OCI-LY1 (cell line): Measurements from ENCODE around the gene BGLAP.
A peak's percentile ranks its signal among the peaks of the same experiment; 100 is the strongest.

Experiments used
- H2AFZ ChIP-seq: fragments of 200-600 bp; sonication (generic), shearing (Covaris generic); 2 replicates; pipeline ENCODE4 v1.6.0; 2014; ENCODE audit warnings: antibody characterized with exemption, mild to moderate bottlenecking, low read length
- H3F3A ChIP-seq: fragments of 200-600 bp; sonication (generic), shearing (Covaris generic); 2 replicates; pipeline ENCODE4 v1.6.0; 2014; ENCODE audit warnings: mild to moderate bottlenecking, antibody characterized with exemption, low read length, moderate library complexity; ENCODE audit not compliant: insufficient read depth
- H3K27ac ChIP-seq: fragments of 200-600 bp; sonication (generic); 2 replicates; pipeline ENCODE4 v1.5.1; 2014; ENCODE audit warnings: low read length, mixed run types, mild to moderate bottlenecking, low read depth; ENCODE audit not compliant: poor library complexity, severe bottlenecking
- H3K27me3 ChIP-seq: fragments of 200-600 bp; sonication (generic); 2 replicates; pipeline ENCODE4 v1.6.0; 2014; ENCODE audit warnings: antibody characterized with exemption, mild to moderate bottlenecking, low read length, moderate library complexity; ENCODE audit not compliant: insufficient read depth
- H3K36me3 ChIP-seq: fragments of 200-600 bp; sonication (generic); 2 replicates; pipeline ENCODE4 v1.6.1; 2014; ENCODE audit warnings: mild to moderate bottlenecking, antibody characterized with exemption, low read length, moderate library complexity, mixed read lengths; ENCODE audit not compliant: insufficient read depth
- H3K4me1 ChIP-seq: fragments of 200-600 bp; sonication (generic); 2 replicates; pipeline ENCODE4 v1.5.1; 2014; ENCODE audit warnings: mild to moderate bottlenecking, low read length, moderate library complexity; ENCODE audit not compliant: insufficient read depth, severe bottlenecking
- H3K4me2 ChIP-seq: fragments of 200-600 bp; sonication (generic), shearing (Covaris generic); 2 replicates; pipeline ENCODE4 v1.6.1; 2014; ENCODE audit warnings: low read length
- H3K4me3 ChIP-seq: fragments of 200-600 bp; sonication (generic); 2 replicates; pipeline ENCODE4 v1.5.1; 2014; ENCODE audit warnings: low read length, low read depth, mild to moderate bottlenecking, mixed read lengths; ENCODE audit not compliant: poor library complexity, severe bottlenecking
- H3K79me2 ChIP-seq: fragments of 200-600 bp; shearing (Covaris generic); 2 replicates; pipeline ENCODE4 v1.6.1; 2016; ENCODE audit warnings: mixed run types, low read length, mixed read lengths; ENCODE audit not compliant: insufficient read depth
- H3K9ac ChIP-seq: fragments of 200-600 bp; sonication (generic), shearing (Covaris generic); 2 replicates; pipeline ENCODE4 v1.6.1; 2014; ENCODE audit warnings: mild to moderate bottlenecking, low read length, mixed read lengths
- H3K9me2 ChIP-seq: fragments of 200-600 bp; sonication (generic), shearing (Covaris generic); 2 replicates; pipeline ENCODE4 v1.6.1; 2014; ENCODE audit warnings: low read depth, mild to moderate bottlenecking, low read length, mixed read lengths
- H3K9me3 ChIP-seq: fragments of 200-600 bp; shearing (Covaris generic); 2 replicates; pipeline ENCODE4 v1.6.1; 2014; ENCODE audit warnings: low read length, mixed read lengths
- H4K20me1 ChIP-seq: fragments of 200-600 bp; sonication (generic), shearing (Covaris generic); 2 replicates; pipeline ENCODE4 v1.6.0; 2016; ENCODE audit warnings: mild to moderate bottlenecking, low read length; ENCODE audit not compliant: insufficient read depth
- CTCF ChIP-seq: fragments of 200-600 bp; sonication (generic), shearing (Covaris generic); IDR thresholded peaks from 2 replicates; pipeline ENCODE4 v1.5.1; 2017; ENCODE audit warnings: mild to moderate bottlenecking, antibody characterized with exemption, low read length, moderate library complexity, mixed read lengths
- EZH2 ChIP-seq: fragments of 200-600 bp; sonication (generic), shearing (Covaris generic); IDR thresholded peaks from 2 replicates; pipeline ENCODE4 v1.8.0; 2017; ENCODE audit warnings: borderline replicate concordance, mixed run types, mild to moderate bottlenecking, antibody characterized with exemption, low read length, moderate library complexity, mixed read lengths

Gene BGLAP

GRCh38 chr1:156229809-156230472, 12.0 kb upstream of the BGLAP start:
- H2AFZ ChIP-seq = no peak overlapping the region
- no peaks in the 10 kb centered on the region for H4K20me1 ChIP-seq
- H3K79me2 ChIP-seq = no peaks in the 10 kb centered on the region
- no peaks in the 10 kb centered on the region for H3F3A ChIP-seq
- no peak overlapping the region for H3K27ac ChIP-seq
- H3K27me3 ChIP-seq = no peaks in the 10 kb centered on the region
- H3K4me1 ChIP-seq = peaks cover 9% of the 10 kb centered on the region
- no peak overlapping the region for H3K4me3 ChIP-seq
- no peak overlapping the region for H3K9ac ChIP-seq
- H3K4me2 ChIP-seq = no peak overlapping the region
- no peak for TF ChIP-seq CTCF
- no peak for TF ChIP-seq EZH2
- peaks cover 19% of the 10 kb centered on the region; the same call in 1 of the 2 replicates for H3K36me3 ChIP-seq
- H3K9me2 ChIP-seq = no peaks in the 10 kb centered on the region
- no peaks in the 10 kb centered on the region for H3K9me3 ChIP-seq

GRCh38 chr1:156230473-156230837, 11.5 kb upstream of the BGLAP start:
- no peak overlapping the region for H3K9ac ChIP-seq
- no peak overlapping the region for H2AFZ ChIP-seq
- no peak overlapping the region for H3K27ac ChIP-seq
- H3K4me1 ChIP-seq = peaks cover 9% of the 10 kb centered on the region
- no peaks in the 10 kb centered on the region for H3K27me3 ChIP-seq
- no peak overlapping the region for H3K4me3 ChIP-seq
- no peaks in the 10 kb centered on the region for H4K20me1 ChIP-seq
- H3K9me2 ChIP-seq = no peaks in the 10 kb centered on the region
- peaks cover 19% of the 10 kb centered on the region; the same call in 1 of the 2 replicates for H3K36me3 ChIP-seq
- H3K79me2 ChIP-seq = no peaks in the 10 kb centered on the region
- H3F3A ChIP-seq = no peaks in the 10 kb centered on the region
- TF ChIP-seq EZH2 (no peak), CTCF (no peak)
- no peak overlapping the region for H3K4me2 ChIP-seq
- no peaks in the 10 kb centered on the region for H3K9me3 ChIP-seq

- no peak overlapping the region for H2AFZ ChIP-seq
- no peaks in the 10 kb centered on the region for H3K79me2 ChIP-seq
- H3K9me3 ChIP-seq = no peaks in the 10 kb centered on the region
- H4K20me1 ChIP-seq = no peaks in the 10 kb centered on the region
- no peaks in the 10 kb centered on the region for H3K9me2 ChIP-seq
- H3K4me1 ChIP-seq = peaks cover 9% of the 10 kb centered on the region
- H3K27ac ChIP-seq = peak overlapping the region; percentile 25
- no peaks in the 10 kb centered on the region for H3F3A ChIP-seq
- H3K36me3 ChIP-seq = peaks cover 31% of the 10 kb centered on the region; the same call in 1 of the 2 replicates
- no peak overlapping the region for H3K4me3 ChIP-seq
- H3K27me3 ChIP-seq = no peaks in the 10 kb centered on the region
- no peak overlapping the region for H3K4me2 ChIP-seq
- TF ChIP-seq CTCF (no peak), EZH2 (no peak)
- no peak overlapping the region for H3K9ac ChIP-seq
These were observed 9.6 kb upstream of the BGLAP start for GRCh38 chr1:156232201-156232894.
